Loucy (cell line): ENCODE measurements around the gene CD44.

ENCODE experiments used
- EZH2phosphoT487 ChIP-seq: fragments of 200-600 bp; IDR thresholded peaks from 2 replicates; pipeline ENCODE4 v1.6.1; 2018; ENCODE audit warnings: antibody characterized with exemption, mild to moderate bottlenecking, moderate library complexity, borderline replicate concordance
- TF ChIP-seq, protein P1 (sequence below): fragments of 200-600 bp; sonication (generic); conservative IDR thresholded peaks from 2 replicates; pipeline ENCODE4 v1.5.1; 2014; ENCODE audit warnings: mild to moderate bottlenecking, antibody characterized with exemption, low read length

- TF ChIP-seq, protein P1, sequence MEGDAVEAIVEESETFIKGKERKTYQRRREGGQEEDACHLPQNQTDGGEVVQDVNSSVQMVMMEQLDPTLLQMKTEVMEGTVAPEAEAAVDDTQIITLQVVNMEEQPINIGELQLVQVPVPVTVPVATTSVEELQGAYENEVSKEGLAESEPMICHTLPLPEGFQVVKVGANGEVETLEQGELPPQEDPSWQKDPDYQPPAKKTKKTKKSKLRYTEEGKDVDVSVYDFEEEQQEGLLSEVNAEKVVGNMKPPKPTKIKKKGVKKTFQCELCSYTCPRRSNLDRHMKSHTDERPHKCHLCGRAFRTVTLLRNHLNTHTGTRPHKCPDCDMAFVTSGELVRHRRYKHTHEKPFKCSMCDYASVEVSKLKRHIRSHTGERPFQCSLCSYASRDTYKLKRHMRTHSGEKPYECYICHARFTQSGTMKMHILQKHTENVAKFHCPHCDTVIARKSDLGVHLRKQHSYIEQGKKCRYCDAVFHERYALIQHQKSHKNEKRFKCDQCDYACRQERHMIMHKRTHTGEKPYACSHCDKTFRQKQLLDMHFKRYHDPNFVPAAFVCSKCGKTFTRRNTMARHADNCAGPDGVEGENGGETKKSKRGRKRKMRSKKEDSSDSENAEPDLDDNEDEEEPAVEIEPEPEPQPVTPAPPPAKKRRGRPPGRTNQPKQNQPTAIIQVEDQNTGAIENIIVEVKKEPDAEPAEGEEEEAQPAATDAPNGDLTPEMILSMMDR: no peak
- no peak for TF ChIP-seq EZH2phosphoT487
These were observed 97.7 kb downstream of the CD44 start for GRCh38 chr11:35236667-35237003.
